HTERT RPE-1 (cell line): Measurements from ENCODE around the gene SNX33.

Source experiments
- in situ Hi-C: fragments of 300-500 bp; cut with MboI; formaldehyde crosslinking; loops from 4 replicates; pipeline ENCODE4 v1.14.3; 2020; ENCODE audit warnings: low sequenced_read_pairs

The SNX33 gene

DNA sequence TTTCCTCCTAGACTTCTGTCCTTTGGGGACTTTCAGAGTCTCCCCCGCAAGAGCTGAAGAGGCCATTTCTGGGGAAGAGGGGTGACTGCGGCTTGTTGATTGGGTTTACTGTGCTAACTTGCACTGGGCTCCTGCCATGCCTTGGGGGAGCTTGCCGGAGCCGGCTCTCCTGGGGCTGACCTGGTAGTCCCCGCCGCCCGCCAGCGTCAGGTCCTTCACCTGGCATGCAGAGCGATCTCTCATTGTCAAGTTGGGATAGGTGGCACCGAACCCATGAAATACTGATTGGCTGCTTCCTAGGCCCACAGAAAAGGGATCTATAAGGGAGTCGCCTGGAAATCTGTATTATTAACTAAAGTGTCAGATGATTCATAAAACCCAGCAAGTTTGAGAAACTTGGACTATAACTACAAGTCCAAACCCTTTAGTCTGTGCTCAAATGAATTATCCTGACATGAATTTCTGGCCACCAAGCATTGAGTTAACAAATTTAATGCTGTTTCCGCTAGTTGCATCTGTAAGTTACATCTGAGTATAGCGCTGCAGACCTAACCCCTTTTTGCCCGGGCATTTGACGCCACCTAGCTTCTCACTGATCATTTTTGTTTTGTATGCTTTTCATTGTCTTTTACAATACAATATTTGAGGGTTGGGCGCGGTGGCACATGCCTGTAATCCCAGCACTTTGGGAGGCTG lies 7.1 kb upstream of the SNX33 start:
- in situ Hi-C loops = no loop called here

DNA sequence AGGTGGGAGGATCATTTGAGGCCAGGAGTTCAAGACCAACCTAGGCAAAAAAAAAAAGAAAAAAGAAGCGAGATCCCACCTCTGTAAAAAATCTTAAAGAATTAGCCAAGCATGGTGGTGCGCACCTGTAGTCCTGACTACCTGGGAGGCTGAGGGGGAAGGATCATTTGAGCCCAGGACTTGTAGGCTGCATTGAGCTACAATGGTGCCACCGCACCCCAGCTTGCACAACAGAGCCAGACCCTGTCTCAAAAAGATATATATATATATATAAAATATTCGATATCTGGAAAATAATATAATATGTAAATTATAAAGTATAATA lies 6.6 kb upstream of the SNX33 start:
- in situ Hi-C loops = no loop called here

DNA sequence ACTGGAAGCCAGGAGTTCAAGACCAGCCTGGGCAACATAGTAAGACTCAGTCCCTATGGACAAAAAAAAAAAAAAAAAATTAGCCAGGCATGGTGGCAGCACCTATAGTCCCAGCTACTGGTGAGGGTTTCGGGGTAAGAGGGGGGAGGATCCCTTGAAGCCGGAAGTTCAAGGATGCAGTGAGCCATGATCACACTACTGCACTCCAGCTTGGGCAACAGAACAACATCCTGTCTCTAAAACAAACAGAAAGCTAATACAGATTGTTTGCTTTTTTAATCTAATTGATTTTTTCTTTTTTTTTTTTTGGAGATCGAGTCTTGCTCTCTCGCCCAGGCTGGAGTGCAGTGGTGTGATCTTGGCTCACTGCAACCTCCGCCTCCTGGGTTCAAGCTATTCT lies 6.1 kb upstream of the SNX33 start:
- in situ Hi-C loops = no loop called here

DNA sequence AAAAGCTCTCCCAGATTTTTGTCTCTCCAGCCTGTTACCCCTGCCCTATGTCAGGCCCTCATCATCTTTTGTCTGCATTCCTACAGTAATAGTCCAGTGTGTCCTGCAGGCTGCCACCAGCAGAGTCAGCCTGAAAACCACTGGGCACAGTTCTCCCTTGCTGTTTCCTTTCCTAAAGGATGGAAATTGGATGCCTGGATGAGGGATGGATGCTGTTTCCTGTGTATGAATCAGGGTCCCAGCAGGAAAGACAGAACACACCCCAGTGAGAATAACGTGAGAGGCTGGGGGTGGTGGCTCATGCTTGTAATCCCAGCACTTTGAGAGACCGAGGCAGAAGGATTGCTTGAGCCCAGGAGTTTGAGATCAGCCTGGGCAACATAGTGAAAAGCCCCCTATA lies 3.3 kb upstream of the SNX33 start:
- in situ Hi-C loops = no loop called here

DNA sequence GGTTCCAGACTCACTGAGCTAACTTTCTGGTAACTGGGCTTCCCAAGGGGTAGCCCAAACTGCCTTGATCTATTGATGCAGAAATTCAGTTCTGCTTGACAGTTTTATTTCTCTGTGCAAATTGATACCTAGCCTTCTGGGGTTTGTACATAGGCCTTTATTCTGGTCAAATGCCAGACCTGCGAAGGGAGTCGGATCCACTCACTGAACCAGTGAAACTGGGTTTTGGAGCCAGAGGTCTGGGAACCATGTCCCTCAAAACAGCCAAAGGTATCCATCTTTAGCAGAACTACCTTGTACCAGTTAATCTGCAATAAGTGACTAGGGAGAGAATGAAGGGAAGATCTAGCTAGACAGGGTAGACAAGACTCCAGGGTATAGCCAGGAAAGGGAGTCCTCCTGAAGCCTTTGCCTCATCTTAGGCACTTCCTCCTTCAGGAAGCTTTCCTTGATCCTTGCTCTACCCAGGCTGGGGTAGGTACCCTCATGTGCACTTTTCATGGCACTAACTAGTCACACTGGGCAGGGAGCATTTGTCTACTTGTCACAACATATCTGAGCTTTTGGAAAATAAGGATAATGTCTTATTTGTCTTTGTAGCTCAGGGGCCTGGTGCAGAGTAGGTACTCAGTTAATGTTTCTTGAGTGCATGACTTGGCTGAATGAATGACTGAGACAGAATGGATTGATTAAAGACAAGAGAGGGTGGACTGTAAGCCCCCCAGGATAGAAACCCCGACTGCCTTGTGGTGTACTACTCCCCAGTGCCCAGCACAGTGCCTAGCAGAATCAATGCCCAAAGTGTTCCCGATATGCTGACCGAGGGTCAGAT lies 1.4 kb upstream of the SNX33 start:
- in situ Hi-C loops = no loop called here

DNA sequence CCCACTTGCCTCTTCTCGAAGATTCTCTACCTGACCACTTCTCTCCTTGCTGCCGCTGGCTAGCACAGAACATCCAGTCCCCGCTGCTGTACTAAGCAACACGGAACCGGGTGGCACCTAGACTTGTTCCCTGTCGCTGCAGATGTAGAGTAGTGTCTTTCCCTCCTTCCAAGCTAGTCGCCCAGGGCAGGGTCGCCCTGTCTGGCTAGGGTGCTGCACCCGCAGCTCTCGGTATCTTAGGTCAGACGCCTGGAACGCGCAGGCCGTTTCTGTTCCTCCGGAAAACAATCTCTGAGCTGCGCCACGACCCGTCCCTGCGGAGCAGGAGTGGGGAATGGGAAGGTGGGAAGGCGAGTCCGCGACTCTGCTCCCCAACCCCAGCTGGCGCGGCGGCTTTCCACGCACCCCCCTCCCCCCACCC lies 758 bp upstream of the SNX33 start:
- in situ Hi-C loops = no loop called here

DNA sequence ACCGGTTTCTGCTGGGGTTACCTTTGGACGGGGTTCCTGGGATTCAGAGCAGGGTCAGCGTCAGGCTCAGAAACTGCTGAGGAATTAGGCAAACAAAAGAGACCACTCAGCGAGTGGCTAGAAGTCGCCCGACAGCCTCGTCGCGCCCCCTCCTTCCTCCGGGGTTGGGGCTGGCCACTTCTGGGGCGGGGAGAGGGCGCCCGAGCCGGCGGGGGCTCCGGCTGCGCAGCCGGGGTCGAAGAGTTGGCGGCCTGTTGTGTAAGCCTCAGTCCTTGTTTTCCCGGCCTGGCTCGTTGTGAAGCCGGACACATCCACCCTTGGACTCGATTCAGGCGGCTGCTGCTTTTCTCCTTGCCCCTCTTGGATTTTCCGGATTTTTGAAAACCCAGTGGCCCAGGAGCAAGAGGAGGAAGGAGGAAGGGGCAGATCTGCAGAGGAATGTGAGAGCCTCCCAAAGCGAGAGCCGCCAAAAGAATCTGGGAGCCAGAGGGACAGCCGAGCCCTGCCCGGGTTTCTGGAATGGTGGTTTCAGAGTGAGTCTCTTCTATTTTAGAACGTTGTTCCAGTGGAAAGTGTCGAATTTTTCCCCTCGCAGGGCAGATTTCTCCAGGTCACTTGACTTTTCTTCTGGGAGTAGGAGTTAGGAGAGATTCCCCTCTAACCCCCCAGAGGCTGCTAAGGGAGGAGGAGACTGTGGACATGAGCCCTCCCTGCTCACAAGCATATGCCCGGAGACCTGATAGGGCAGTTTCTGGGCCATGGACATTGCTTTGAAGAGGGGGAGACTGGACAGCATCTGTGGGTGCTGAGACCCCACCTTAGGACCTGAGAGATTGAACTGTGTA lies 666 bp downstream of the SNX33 start:
- in situ Hi-C loops = no loop called here

DNA sequence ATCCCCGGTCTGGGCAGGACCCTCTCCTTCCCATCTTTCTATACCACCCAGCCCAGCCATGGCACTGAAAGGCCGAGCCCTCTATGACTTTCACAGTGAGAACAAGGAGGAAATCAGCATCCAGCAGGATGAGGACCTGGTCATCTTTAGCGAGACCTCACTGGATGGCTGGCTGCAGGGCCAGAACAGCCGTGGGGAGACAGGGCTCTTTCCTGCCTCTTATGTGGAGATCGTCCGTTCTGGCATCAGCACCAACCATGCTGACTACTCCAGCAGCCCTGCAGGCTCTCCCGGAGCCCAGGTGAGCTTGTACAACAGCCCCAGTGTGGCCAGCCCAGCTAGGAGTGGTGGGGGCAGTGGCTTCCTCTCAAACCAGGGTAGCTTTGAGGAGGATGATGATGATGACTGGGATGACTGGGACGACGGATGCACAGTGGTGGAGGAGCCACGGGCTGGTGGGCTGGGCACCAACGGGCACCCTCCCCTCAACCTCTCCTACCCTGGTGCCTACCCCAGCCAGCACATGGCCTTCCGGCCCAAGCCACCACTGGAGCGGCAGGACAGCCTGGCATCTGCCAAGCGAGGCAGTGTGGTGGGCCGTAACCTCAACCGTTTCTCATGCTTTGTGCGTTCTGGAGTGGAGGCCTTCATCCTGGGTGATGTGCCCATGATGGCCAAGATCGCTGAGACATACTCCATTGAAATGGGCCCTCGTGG lies 1.5 kb downstream of the SNX33 start:
- in situ Hi-C loops = no loop called here

DNA sequence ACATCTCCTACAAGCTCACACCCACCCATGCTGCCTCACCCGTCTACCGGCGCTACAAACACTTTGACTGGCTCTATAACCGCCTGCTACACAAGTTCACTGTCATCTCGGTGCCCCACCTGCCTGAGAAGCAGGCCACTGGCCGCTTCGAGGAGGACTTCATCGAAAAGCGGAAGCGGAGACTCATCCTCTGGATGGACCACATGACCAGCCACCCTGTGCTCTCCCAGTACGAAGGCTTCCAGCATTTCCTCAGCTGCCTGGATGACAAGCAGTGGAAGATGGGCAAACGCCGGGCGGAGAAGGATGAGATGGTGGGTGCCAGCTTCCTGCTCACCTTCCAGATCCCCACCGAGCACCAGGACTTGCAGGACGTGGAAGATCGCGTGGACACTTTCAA lies 2.1 kb downstream of the SNX33 start:
- in situ Hi-C loops = no loop called here

DNA sequence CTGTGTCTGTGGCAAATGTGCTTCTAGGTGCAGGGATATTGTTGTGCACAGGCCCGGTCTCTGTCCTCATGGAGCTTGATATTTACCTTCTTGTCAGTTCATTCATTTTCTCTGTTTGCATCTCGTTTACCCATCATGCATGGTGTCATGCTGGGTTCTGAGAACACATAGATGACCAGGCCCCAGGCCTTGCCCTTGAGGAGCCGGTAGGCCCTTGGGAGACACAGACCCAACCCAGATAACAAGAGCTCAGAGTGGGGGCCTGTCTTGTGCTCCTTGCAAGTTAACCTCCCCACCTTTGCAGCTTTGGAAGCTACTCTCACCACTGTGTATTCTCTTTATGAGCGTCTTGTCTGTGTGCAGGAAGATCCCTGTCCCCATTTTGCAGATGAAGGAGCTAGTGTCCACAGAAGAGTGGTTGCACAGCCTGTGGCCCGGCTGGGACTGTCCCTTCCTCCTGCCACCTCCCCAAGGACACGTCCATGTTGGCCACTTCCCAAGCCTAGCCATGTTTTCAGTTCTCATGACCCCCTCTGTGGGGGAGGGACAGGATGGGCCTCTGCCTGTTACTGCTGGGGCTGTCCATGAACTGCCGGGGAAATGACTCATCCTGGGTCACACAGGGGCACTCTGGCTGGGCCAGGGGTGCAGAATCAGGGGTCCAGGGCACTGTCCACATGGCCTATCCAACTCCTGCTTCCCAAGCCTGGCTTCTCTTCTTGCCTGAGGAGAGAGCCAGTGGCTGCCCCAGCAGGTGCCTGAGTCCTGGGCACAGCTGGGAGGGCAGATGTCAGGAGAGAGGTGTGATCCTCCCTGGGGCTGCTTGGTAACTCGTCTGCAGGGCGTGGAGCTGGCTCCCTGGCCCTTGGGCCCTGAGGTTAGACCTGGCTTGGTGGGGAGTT lies 3.4 kb downstream of the SNX33 start:
- in situ Hi-C loops = no loop called here

DNA sequence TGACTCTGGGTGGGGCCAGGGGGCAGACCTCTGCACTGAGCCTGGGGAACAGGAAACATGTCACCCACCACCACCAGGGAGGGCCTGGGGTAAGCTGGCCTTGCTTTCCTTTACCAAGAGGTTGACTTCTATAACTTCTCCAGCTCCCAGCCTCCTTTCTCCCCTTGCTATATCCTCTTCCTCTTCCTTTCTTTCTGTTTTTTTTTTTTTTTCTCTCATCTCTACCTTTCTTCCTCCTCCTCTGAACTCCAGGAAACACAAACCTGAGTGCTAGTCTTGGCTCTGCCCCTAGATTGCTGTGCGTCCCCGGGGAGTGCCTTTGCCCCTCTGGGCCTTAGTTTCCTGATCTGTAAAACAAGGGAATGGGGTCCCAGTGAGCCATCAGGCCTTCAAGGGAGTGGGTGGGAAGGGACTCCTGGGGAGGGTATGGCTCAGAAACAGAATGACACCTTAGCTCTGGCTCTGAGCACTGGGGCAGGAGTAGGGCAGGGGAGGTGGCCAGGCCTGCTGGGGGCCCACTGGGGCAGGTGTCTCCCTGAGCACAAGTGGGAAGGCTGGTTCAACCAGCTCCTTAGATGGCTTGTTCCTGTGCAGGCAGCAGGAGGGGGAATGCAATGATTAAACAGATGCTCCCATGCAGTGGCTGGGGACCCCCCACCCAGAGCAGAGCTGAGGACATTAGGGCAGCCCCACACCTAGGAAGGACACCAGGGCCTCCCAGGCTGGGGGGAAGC lies 4.3 kb downstream of the SNX33 start:
- in situ Hi-C loops = no loop called here

DNA sequence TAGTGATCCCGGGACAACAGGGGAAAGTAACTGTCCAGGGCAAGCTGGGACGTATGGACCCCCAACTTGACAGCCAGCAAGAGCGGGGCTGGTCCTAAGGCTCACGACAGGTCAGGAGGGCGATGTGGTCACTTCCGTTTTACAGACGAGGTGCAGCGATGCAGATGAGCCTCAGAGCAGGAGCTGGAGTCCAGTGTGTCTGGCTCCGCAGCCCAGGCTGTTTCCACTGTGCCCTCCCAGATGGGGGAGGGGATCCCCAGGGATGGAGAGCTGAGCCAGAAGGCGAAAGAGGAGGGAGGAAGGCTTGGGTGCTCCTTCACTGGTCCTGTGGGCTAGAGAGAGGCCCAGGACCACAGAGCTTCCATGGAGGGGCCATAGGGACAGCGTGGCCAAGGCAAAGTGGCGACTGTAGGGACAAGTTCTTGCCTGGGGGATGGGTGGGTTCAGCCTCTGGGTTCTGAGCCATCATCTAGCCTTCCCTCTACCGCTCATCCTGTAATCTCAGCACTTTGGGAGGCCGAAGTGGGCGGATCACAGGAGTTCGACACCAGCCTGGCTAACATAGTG lies 5.7 kb downstream of the SNX33 start:
- in situ Hi-C loops = no loop called here

DNA sequence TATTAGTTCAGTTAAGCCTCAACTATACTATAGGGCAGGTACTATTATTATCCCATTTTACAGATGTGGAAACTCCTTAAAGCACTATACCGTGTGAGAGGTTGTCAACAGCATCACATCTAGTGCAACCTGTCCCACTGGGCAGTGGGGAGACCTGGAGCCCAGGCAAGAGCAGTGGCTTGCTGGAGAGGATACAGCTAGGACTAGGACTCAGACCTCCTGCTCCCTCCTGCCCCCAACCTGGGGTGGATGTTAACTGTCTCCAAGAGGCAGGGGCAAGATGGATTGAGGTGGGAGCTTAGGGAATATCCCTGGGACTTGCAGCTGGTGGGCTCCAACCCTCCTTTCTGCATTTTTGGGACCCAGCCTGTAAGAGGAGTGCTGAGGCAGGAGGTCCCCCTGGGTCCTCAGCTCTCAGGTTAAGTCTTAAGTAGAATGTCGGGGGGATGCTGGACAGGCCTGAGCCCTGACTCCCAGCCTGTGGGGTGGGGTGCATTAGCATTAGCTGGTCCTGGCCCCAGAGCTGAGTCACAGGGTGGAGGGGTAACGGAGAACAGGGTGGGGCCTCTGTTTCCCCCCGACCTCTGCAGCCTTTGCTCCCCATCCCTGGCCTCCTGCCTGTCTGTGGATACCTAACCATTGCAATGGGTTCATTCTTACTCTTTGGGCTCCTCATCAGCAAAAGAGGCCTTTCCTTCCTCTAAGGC lies 6.6 kb downstream of the SNX33 start:
- in situ Hi-C loops = no loop called here

DNA sequence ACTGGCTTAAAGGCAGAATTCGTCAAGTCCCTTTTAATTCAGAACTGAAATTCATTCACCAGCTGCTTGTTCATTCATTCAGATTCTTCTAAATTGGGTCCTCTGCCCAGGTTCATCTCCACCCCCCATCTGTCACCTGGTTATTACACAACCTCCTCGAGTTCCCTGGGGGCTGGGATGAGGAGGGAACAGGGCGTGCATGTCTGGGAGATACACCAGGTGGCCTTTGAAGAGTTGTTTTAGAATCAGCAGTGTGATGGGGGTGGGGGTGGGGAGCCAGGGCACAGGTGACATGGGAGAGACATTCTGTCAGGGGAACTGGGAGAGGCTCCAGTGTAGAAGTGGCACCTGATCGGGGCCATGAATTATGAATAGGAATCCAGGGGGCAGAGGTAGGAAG lies 8.2 kb downstream of the SNX33 start:
- in situ Hi-C loops = no loop called here

DNA sequence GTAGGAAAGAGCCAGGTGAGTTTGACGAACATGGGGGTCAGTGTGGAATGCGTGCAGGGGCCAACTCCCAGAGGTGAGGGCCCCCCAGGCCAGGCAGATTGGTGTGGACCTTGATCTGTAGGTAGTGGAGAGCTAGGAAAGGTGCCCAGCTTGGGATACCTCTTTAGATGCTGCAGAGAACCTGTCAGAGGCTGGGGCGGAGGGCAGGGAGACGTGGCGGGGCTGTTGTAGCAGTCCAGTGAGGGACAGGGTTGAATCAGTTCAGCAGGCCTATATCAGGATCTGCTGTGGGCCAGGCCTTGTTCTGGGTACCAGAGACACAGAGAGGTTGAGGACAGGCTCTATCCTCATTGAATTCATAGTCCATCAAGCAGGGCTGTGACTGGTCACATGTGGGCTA lies 8.6 kb downstream of the SNX33 start:
- in situ Hi-C loops = no loop called here

DNA sequence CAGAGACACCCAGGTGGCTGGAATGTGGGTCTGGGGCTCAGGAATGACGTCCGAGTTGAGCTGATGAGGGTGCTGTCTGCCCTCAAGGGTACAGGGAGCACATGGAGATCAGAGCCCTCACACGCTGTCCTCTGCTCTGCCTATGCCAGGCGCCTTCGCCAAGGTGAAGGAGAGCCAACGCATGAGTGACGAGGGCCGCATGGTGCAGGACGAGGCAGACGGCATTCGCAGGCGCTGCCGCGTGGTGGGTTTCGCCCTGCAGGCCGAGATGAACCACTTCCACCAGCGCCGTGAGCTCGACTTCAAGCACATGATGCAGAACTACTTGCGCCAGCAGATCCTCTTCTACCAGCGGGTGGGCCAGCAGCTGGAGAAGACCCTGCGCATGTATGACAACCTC lies 9.1 kb downstream of the SNX33 start:
- in situ Hi-C loops = no loop called here

DNA sequence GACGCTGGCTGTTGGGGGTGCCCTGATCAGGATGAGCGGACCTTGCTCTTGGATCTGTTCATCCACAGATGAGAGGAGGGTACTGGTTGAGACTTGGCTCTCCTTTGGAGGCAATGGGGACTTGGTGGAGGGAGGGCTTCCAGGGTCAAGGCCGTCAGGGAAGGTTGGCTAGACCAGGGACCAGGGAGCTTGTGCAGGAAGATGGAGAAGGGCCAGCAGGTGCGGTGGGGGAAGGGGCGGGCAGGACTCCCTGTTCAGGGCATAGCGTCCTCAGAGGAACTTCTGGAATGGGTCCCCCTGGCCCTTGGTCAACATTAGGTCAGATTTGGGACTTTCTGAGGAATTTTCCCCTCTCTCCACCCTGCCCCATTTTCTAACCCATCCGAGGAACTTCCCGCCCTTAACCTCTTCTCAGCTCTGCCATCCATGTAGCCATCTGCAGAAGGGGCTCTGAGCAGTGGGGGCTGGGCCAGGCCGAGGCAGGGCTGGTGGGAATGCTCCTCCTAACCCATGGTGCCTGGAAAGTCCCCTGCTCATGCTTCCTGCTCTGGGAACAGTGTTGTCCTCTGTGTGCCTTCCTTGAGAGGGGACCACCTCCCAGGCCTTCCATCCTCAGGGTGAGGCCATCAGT lies 11.5 kb downstream of the SNX33 start:
- in situ Hi-C loops = no loop called here
